ENCODE data around the gene GPR63. TPM values are rescaled to one million over a fixed set of nuclear protein-coding genes. Genes with fewer than 3 reads are reported as not detected.

GPR63 gene
- total and polyA plus RNA-seq, 9 of the 15 experiments (the other 6 are each of a cell fraction or from before 2014, with no cell fraction given) = 1.6 to 5.1 (median 3.7) TPM

DNA sequence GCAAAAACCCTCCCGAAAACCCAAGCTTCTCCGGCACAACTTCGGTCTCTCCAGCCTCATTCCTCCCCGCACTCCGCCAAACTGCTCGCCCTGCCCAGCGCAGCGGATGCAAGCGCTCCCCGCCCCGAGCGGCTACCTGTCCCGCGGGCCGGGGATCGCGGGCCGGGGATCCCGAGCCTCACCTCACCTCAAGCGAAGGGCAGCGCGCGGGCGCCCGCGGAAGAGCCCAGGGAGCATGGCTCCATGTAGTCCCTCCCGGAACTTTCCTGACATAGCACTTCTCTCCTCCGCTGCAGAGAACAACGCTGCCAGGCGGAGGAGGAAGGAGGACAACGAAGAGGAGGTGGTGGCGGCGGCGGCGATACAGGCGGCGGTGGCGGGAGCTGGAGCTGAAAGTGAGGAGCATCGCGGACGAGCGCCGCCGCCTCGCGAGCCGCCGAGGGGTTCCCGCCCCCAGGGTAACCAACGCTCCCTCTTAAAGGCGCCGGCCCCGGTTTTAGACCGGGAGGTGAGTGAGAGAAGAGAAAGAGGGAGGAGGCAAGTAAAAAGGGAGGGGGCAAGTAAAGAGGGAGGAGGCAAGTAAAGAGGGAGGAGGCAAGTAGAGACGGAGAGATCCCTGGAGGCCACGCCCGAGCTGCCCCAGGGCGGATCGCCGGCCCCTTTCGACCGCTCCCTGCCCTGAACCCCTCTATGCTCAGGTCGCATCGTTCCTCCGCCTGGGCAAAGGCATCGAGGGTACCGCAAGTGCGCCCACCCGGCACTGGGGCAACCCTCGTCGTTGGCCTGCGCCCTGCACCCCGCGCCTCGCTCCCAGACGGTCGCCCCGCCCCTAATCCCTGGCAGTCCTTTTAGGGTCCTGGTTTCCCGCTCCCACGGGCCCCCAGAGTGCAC is at the start of gene GPR63 (continued):
- TF ChIP-seq TBP (optimal IDR thresholded peaks at IDR 0.05; ENCODE audit: low read depth, low read length) (peak; percentile 64), TCF3 (CRISPR knock-in tag; IDR thresholded peaks at IDR 0.05) (no peak), PTRF (tag; IDR thresholded peaks at IDR 0.05) (no peak), ZNF436 (CRISPR knock-in tag; IDR thresholded peaks at IDR 0.05) (no peak), ETV1 (tag; conservative IDR thresholded peaks at IDR 0.05; ENCODE audit: low read depth) (peak; percentile 31), TEAD1 (CRISPR knock-in tag; IDR thresholded peaks at IDR 0.05) (no peak), PPARD (CRISPR knock-in tag; IDR thresholded peaks at IDR 0.05) (no peak), TAF7 (tag; IDR thresholded peaks at IDR 0.05) (peak; percentile 57; the same call in 1 of the 2 replicates), SIRT6 (IDR thresholded peaks at IDR 0.05; ENCODE audit: low read depth, low read length) (no peak), UBTF (IDR thresholded peaks at IDR 0.05; ENCODE audit: borderline replicate concordance in 1 of 2, low read depth in 2 of 2, low read length in 2 of 2) (peak; percentile 72 to 84; a peak in 2 of 4 replicates), ZFX (CRISPR knock-in tag; IDR thresholded peaks at IDR 0.05) (peak; percentile 56), ZNF165 (CRISPR knock-in tag; IDR thresholded peaks at IDR 0.05; ENCODE audit: borderline replicate concordance) (no peak), ZFP91 (CRISPR knock-in tag; IDR thresholded peaks at IDR 0.05) (peak; percentile 96), RBM25 (IDR thresholded peaks at IDR 0.05; ENCODE audit: low read depth, low read length, severe bottlenecking) (no peak), TAF1 (IDR thresholded peaks at IDR 0.05; ENCODE audit: control insufficient read depth, extremely low read depth, insufficient read depth, low read length, severe bottlenecking) (peak; percentile 79), E2F6 (IDR thresholded peaks at IDR 0.05; ENCODE audit: borderline replicate concordance in 1 of 2, extremely low read depth in 1 of 2, insufficient read depth in 1 of 2, insufficient read length in 1 of 2, low read depth in 1 of 2, low read length in 1 of 2, poor library complexity in 1 of 2, severe bottlenecking in 1 of 2) (peak; percentile 65 to 78), FOXP1 (CRISPR knock-in tag; IDR thresholded peaks at IDR 0.05) (no peak; the same call in 1 of the 2 replicates), EP400 (IDR thresholded peaks at IDR 0.05) (peak; percentile 63), ZNF140 (CRISPR knock-in tag; IDR thresholded peaks at IDR 0.05) (no peak), SIN3A (IDR thresholded peaks at IDR 0.05; ENCODE audit: borderline replicate concordance in 2 of 2, control insufficient read depth in 1 of 2, low read depth in 2 of 2, low read length in 2 of 2) (peak; percentile 12 to 37; a peak in 1 of 4 replicates), ZBED1 (IDR thresholded peaks at IDR 0.05) (0 out of 2 replicates have a peak, but pooled peaks have one; percentile 25), SUPT5H (IDR thresholded peaks at IDR 0.05) (peak; percentile 81)

Data from K562 (cell line).